ENCODE data around the gene UQCRC1. TPM values are rescaled to one million over a fixed set of nuclear protein-coding genes. Genes with fewer than 3 reads are reported as not detected.

The UQCRC1 gene
- total RNA-seq, 1 experiment from 2014 or later: 413 TPM

DNA sequence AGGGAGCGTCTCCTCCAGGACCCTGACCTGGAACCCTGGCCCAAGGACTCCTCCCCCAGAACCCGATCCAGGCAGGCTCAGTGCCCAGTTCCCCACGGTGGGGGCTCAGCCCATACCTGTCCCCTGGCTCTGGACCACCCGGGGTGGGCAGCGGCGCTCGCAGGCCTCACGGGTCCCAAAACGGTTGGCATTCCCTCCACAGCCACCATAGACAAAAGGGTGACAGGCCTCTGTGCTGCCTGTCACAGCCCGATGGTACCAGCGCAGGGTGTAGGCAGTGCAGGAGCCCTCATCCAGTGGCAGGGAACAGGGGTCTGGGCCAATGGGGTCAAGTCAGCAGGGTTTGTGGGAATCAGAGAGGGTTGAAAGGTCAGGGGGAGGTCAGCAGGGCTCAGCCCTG, 44.8 kb downstream of the UQCRC1 start:
- ChIA-PET CTCF (interaction anchor here (0.6 to 1.8 kb wide), 3 partner anchors 129 to 1152 kb away, joined by 3 to 8 read pairs (median 3); no protein-coding TSS in a partner anchor), POLR2A (interaction anchor here (1.0 to 1.8 kb wide), 2 partner anchors 34 to 70 kb away, joined by 3 to 19 read pairs; partner anchors contain the start of gene SLC26A6)
- H3K27ac Mint-ChIP-seq (ENCODE audit: low read depth, unreplicated experiment): peak overlapping the region; percentile 46
- TF ChIP-seq, protein P1, sequence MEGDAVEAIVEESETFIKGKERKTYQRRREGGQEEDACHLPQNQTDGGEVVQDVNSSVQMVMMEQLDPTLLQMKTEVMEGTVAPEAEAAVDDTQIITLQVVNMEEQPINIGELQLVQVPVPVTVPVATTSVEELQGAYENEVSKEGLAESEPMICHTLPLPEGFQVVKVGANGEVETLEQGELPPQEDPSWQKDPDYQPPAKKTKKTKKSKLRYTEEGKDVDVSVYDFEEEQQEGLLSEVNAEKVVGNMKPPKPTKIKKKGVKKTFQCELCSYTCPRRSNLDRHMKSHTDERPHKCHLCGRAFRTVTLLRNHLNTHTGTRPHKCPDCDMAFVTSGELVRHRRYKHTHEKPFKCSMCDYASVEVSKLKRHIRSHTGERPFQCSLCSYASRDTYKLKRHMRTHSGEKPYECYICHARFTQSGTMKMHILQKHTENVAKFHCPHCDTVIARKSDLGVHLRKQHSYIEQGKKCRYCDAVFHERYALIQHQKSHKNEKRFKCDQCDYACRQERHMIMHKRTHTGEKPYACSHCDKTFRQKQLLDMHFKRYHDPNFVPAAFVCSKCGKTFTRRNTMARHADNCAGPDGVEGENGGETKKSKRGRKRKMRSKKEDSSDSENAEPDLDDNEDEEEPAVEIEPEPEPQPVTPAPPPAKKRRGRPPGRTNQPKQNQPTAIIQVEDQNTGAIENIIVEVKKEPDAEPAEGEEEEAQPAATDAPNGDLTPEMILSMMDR (IDR thresholded peaks at IDR 0.05; ENCODE audit: unreplicated experiment): no peak
- no peaks in the 10 kb centered on the region for H3K27me3 Mint-ChIP-seq (ENCODE audit: insufficient read depth, unreplicated experiment)
- H3K9me3 Mint-ChIP-seq (ENCODE audit: unreplicated experiment): no peaks in the 10 kb centered on the region
- no TSS peak for BruUV-seq (replicated peaks)
- DNase-seq (ENCODE audit: unreplicated experiment): no peak
- no peak overlapping the region for H3K4me3 Mint-ChIP-seq (ENCODE audit: unreplicated experiment)
- intact Hi-C loops (cut with micrococcal nuclease): no loop called here
- H3K4me1 Mint-ChIP-seq (ENCODE audit: insufficient read depth, unreplicated experiment): peaks cover 39% of the 10 kb centered on the region
- peaks cover 13% of the 10 kb centered on the region for H3K36me3 Mint-ChIP-seq (ENCODE audit: insufficient read depth, unreplicated experiment)

GRCh38 chr3:48564022-48564421, 45.4 kb downstream of the UQCRC1 start:
- CTCF ChIA-PET: interaction anchor here (0.6 to 1.8 kb wide), 4 partner anchors 128 to 963 kb away, joined by 3 to 8 read pairs (median 4); no protein-coding TSS in a partner anchor
- TF ChIP-seq, protein P1 (IDR thresholded peaks at IDR 0.05; ENCODE audit: unreplicated experiment): no peak
- Mint-ChIP-seq H3K36me3 (ENCODE audit: insufficient read depth, unreplicated experiment) (peaks cover 7% of the 10 kb centered on the region), H3K27me3 (ENCODE audit: insufficient read depth, unreplicated experiment) (no peaks in the 10 kb centered on the region), H3K4me3 (ENCODE audit: unreplicated experiment) (no peak overlapping the region), H3K27ac (ENCODE audit: low read depth, unreplicated experiment) (peak overlapping the region; percentile 46), H3K9me3 (ENCODE audit: unreplicated experiment) (no peaks in the 10 kb centered on the region), H3K4me1 (ENCODE audit: insufficient read depth, unreplicated experiment) (peaks cover 39% of the 10 kb centered on the region)
- peak; percentile 73 for DNase-seq (ENCODE audit: unreplicated experiment)
- TSS peak; percentile 88 for BruUV-seq (replicated peaks)
- POLR2A ChIA-PET: interaction anchor here (1.0 to 1.8 kb wide), 2 partner anchors 35 to 71 kb away, joined by 3 to 19 read pairs; partner anchors contain the start of gene SLC26A6
- intact Hi-C loops (cut with micrococcal nuclease): no loop called here

GRCh38 chr3:48563382-48563918, 46.0 kb downstream of the UQCRC1 start, which contains the start of gene UCN2:
Gene UCN2 (minus strand): TSS chr3:48563781. CDS start chr3:48563124, 657 bp downstream.
- H3K27ac Mint-ChIP-seq (ENCODE audit: low read depth, unreplicated experiment): peak within 1 kb of the TSS; percentile 63
- ChIA-PET POLR2A (interaction anchor here (1.8 kb wide), 1 partner anchor 35 kb away, joined by 19 read pairs; no protein-coding TSS in a partner anchor), CTCF (interaction anchor here (0.6 to 1.8 kb wide), 3 partner anchors 127 to 370 kb away, joined by 3 to 8 read pairs (median 5); no protein-coding TSS in a partner anchor)
- no peaks in the 10 kb centered on the region for H3K9me3 Mint-ChIP-seq (ENCODE audit: unreplicated experiment)
- no peaks in the 10 kb centered on the region for H3K27me3 Mint-ChIP-seq (ENCODE audit: insufficient read depth, unreplicated experiment)
- intact Hi-C loops (cut with micrococcal nuclease): no loop called here
- H3K4me1 Mint-ChIP-seq (ENCODE audit: insufficient read depth, unreplicated experiment): peaks cover 44% of the 10 kb centered on the region
- BruUV-seq (replicated peaks): no TSS peak
- no peak for DNase-seq (ENCODE audit: unreplicated experiment)
- peaks cover 6% of the 10 kb centered on the region for H3K36me3 Mint-ChIP-seq (ENCODE audit: insufficient read depth, unreplicated experiment)
- TF ChIP-seq, protein P1 (IDR thresholded peaks at IDR 0.05; ENCODE audit: unreplicated experiment): no peak
- H3K4me3 Mint-ChIP-seq (ENCODE audit: unreplicated experiment): no peak within 1 kb of the TSS

- peaks cover 50% of the 10 kb centered on the region for H3K4me1 Mint-ChIP-seq (ENCODE audit: insufficient read depth, unreplicated experiment)
- peaks cover 6% of the 10 kb centered on the region for H3K36me3 Mint-ChIP-seq (ENCODE audit: insufficient read depth, unreplicated experiment)
- no peaks in the 10 kb centered on the region for H3K27me3 Mint-ChIP-seq (ENCODE audit: insufficient read depth, unreplicated experiment)
- H3K4me3 Mint-ChIP-seq (ENCODE audit: unreplicated experiment): no peak overlapping the region
- DNase-seq (ENCODE audit: unreplicated experiment): no peak
- POLR2A ChIA-PET: interaction anchor here (2.1 to 7.2 kb wide), 2 partner anchors 36 to 73 kb away, joined by 6 to 64 read pairs; partner anchors contain the start of gene SLC26A6
- H3K27ac Mint-ChIP-seq (ENCODE audit: low read depth, unreplicated experiment): peak overlapping the region; percentile 63
- H3K9me3 Mint-ChIP-seq (ENCODE audit: unreplicated experiment): no peaks in the 10 kb centered on the region
- intact Hi-C loops (cut with micrococcal nuclease): no loop called here
- TF ChIP-seq, protein P1 (IDR thresholded peaks at IDR 0.05; ENCODE audit: unreplicated experiment): no peak
- CTCF ChIA-PET: interaction anchor here (0.6 to 1.8 kb wide), 3 partner anchors 109 to 218 kb away, joined by 4 to 8 read pairs (median 4); no protein-coding TSS in a partner anchor
- no TSS peak for BruUV-seq (replicated peaks)
Observed at GRCh38 chr3:48562367-48563095, 46.9 kb downstream of the UQCRC1 start.
